OCI-LY3 (cell line): ENCODE measurements around the gene MTMR1.

Source experiments
- H2AFZ ChIP-seq: fragments of 200-600, 300-600 bp; shearing (Covaris generic); 2 replicates; pipeline ENCODE4 v1.6.0; 2014; ENCODE audit warnings: antibody characterized with exemption, low read depth, low read length
- H3K27ac ChIP-seq: fragments of 200-600, 300-600 bp; sonication (generic); 2 replicates; pipeline ENCODE4 v1.5.1; 2014; ENCODE audit warnings: mild to moderate bottlenecking, low read length, moderate library complexity, mixed read lengths
- H3K27me3 ChIP-seq: fragments of 200-600, 300-600 bp; sonication (generic); 2 replicates; pipeline ENCODE4 v1.6.1; 2014; ENCODE audit warnings: low read depth, low read length, mixed read lengths
- H3K36me3 ChIP-seq: fragments of 200-600, 300-600 bp; sonication (generic); replicated peaks from 2 replicates; pipeline ENCODE3; 2014; ENCODE audit warnings: low read depth, low read length, mixed read lengths
- H3K4me1 ChIP-seq: fragments of 300-600, 200-600 bp; sonication (generic); 2 replicates; pipeline ENCODE4 v1.6.1; 2014; ENCODE audit warnings: low read length, mixed read lengths
- H3K4me2 ChIP-seq: fragments of 200-600, 300-600 bp; sonication (generic); 2 replicates; pipeline ENCODE4 v1.6.1; 2014; ENCODE audit warnings: low read length, mixed read lengths
- H3K4me3 ChIP-seq: fragments of 300-600, 200-600 bp; sonication (generic); 2 replicates; pipeline ENCODE4 v1.5.1; 2014; ENCODE audit warnings: antibody characterized with exemption, mild to moderate bottlenecking, low read length, moderate library complexity
- H3K79me2 ChIP-seq: fragments of 300-600, 200-600 bp; shearing (Covaris generic); 2 replicates; pipeline ENCODE4 v1.6.1; 2014; ENCODE audit warnings: mild to moderate bottlenecking, low read length, mixed read lengths
- H3K9ac ChIP-seq: fragments of 300-600, 200-600 bp; shearing (Covaris generic); 2 replicates; pipeline ENCODE4 v1.6.0; 2014; ENCODE audit warnings: mild to moderate bottlenecking, low read length, moderate library complexity
- H3K9me3 ChIP-seq: fragments of 200-600, 300-600 bp; shearing (Covaris generic); 2 replicates; pipeline ENCODE4 v1.6.1; 2014; ENCODE audit warnings: low read length, mixed read lengths; ENCODE audit not compliant: insufficient read depth
- H4K20me1 ChIP-seq: fragments of 200-600, 300-600 bp; sonication (generic); 2 replicates; pipeline ENCODE4 v1.6.1; 2016; ENCODE audit warnings: low read length, mixed read lengths; ENCODE audit not compliant: insufficient read depth
- CTCF ChIP-seq: fragments of 200-600, 300-600 bp; sonication (generic); IDR thresholded peaks from 2 replicates; pipeline ENCODE4 v1.5.1; 2014; ENCODE audit warnings: antibody characterized with exemption, low read length, low read depth
- EZH2phosphoT487 ChIP-seq: fragments of 200-600 bp; shearing (Covaris generic); IDR thresholded peaks from 2 replicates; pipeline ENCODE4 v1.6.1; 2018; ENCODE audit warnings: antibody characterized with exemption, mixed run types, low read depth

MTMR1 gene

GRCh38 chrX:150767045-150767395, 73.8 kb downstream of the MTMR1 start:
- Histone ChIP-seq H3K4me3 (no peak overlapping the region), H3K9ac (no peak overlapping the region), H3K27me3 (no peaks in the 10 kb centered on the region), H3K36me3 (no peaks in the 10 kb centered on the region), H3K4me1 (no peaks in the 10 kb centered on the region), H4K20me1 (no peaks in the 10 kb centered on the region), H3K79me2 (no peaks in the 10 kb centered on the region), H3K9me3 (no peaks in the 10 kb centered on the region), H3K4me2 (no peak overlapping the region), H2AFZ (no peak overlapping the region), H3K27ac (no peak overlapping the region)
- TF ChIP-seq EZH2phosphoT487 (no peak), CTCF (no peak)

- Histone ChIP-seq H3K36me3 (no peaks in the 10 kb centered on the region), H2AFZ (no peak overlapping the region), H3K4me1 (no peaks in the 10 kb centered on the region), H3K9ac (no peak overlapping the region), H4K20me1 (no peaks in the 10 kb centered on the region), H3K79me2 (no peaks in the 10 kb centered on the region), H3K4me2 (no peak overlapping the region), H3K27me3 (no peaks in the 10 kb centered on the region), H3K9me3 (no peaks in the 10 kb centered on the region), H3K27ac (no peak overlapping the region), H3K4me3 (no peak overlapping the region)
- TF ChIP-seq EZH2phosphoT487 (no peak), CTCF (no peak)
Observed at GRCh38 chrX:150767475-150768131, 74.4 kb downstream of the MTMR1 start.

- no peak for TF ChIP-seq EZH2phosphoT487
- TF ChIP-seq CTCF: no peak
- Histone ChIP-seq H3K79me2 (no peaks in the 10 kb centered on the region), H3K4me2 (no peak overlapping the region), H3K27ac (no peak overlapping the region), H4K20me1 (no peaks in the 10 kb centered on the region), H3K27me3 (no peaks in the 10 kb centered on the region), H3K4me3 (no peak overlapping the region), H2AFZ (no peak overlapping the region), H3K4me1 (no peaks in the 10 kb centered on the region), H3K9ac (no peak overlapping the region), H3K9me3 (no peaks in the 10 kb centered on the region), H3K36me3 (no peaks in the 10 kb centered on the region)
Observed at GRCh38 chrX:150768132-150768485, 74.9 kb downstream of the MTMR1 start.

- no peak for TF ChIP-seq CTCF
- Histone ChIP-seq H3K36me3 (no peaks in the 10 kb centered on the region), H4K20me1 (no peaks in the 10 kb centered on the region), H3K27ac (no peak overlapping the region), H2AFZ (no peak overlapping the region), H3K9ac (no peak overlapping the region), H3K9me3 (no peaks in the 10 kb centered on the region), H3K27me3 (no peaks in the 10 kb centered on the region), H3K4me1 (no peaks in the 10 kb centered on the region), H3K4me2 (no peak overlapping the region), H3K79me2 (no peaks in the 10 kb centered on the region), H3K4me3 (no peak overlapping the region)
Observed at GRCh38 chrX:150768580-150769190, 75.5 kb downstream of the MTMR1 start.
